ENCODE measurements around the gene KRTAP4-9.
"Not testable (repeated sequence)": the region's sequence is repeated elsewhere in the genome, so short reads cannot be mapped to it uniquely, and the experiment has no call there.

Gene KRTAP4-9

GRCh38 chr17:41105347-41105746 lies at the start of gene KRTAP4-9:
TSS of gene KRTAP4-9 (plus strand) at chr17:41105389. CDS start at chr17:41105389, 0 bp downstream.
- DNase-seq: not testable (repeated sequence)

- no peak for DNase-seq
These were observed 47.6 kb upstream of the KRTAP4-9 start for GRCh38 chr17:41057547-41057946.

GRCh38 chr17:41058741-41059140 lies 46.4 kb upstream of the KRTAP4-9 start:
- no peak for DNase-seq

DNA sequence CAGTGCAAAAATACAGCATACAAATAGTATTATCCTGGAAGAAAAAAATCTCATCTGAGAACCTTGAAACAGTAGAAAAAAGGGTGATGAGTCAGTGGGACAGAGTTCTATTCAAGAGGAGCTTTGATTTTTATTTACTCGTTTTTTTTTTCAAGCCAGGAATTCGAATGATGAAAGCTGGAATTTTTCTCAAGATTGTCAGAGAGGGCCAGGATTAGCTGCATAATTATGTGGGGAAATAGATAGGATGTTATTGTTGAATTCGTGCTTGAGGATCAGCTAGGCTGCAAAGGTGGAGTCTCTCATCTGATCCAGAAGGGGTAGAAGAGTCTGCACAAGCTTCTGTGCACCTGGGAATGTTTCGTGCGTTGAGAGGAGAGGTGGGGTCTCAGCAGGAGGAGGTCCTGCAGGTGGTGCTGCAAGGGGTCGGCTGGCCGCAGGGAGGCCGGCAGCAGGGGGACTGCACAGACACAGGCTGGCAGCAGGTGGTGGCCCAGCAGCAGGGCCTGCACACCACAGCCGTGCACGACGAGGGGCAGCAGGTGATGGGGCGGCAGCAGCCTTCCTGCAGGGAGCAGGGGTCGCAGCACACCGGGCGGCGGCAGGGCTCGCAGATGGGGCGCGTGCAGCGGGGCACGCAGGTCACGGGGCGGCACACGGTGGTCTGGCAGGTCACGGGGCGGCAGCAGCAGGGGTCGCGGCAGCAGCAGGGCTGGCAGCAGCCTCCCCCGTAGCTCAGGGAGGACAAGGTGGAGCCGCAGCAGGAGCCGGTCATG lies 45.7 kb upstream of the KRTAP4-9 start:
- DNase-seq: not testable (repeated sequence)

DNA sequence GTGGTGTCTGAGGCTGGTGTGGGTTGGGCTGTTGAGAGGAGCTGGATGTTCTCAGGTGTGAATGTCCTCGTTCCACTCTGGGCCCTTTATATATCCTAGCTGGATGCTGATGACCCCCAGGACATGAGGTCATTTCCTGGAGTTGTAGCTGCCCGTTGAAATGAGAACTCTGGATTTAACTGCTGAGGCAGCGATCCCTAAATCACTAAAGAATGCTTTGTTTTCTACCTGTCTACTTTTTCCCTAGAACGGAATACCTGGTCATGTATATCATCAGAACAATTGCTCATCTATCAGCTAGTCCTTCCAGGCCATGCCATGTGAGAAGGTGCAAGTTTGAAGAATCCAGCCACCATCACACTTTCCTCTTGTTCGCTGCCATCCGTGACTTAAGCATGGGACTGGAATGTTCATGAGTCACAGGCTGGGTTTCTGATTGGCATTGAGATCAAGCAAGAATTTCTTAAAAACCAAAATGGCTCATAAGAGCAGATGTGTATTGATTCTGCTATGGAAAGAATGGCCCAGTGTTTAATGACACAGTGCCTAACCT lies 45.1 kb upstream of the KRTAP4-9 start, which contains the start of gene KRTAP2-3:
Gene KRTAP2-3 (minus strand): TSS at position 63 of the 553 bp plus-strand sequence. CDS start 64 bp downstream, outside the sequence.
- DNase-seq: no peak

DNA sequence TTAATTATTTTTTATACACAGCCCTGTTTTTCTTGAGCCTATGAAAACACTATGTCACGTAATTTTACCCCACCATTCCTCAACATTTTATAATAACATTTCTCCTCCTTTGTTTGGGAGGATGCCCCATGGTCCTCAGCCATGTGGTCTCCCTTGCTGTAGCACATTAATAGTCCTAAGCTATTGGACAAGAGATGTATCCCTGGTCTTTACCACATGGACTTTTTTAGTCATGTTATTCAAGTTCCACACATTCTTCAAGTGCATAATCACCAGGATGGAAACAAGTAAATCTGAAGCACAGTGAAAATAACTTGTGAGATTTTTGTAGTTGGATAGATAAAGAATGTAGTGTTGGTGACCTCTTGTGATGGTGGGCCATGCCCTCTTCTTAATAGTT lies 43.2 kb upstream of the KRTAP4-9 start:
- no peak for DNase-seq

GRCh38 chr17:41063449-41063848 lies 41.7 kb upstream of the KRTAP4-9 start:
- DNase-seq: no peak

- no peak for DNase-seq
These were observed 40.9 kb upstream of the KRTAP4-9 start for GRCh38 chr17:41064301-41064700.

DNA sequence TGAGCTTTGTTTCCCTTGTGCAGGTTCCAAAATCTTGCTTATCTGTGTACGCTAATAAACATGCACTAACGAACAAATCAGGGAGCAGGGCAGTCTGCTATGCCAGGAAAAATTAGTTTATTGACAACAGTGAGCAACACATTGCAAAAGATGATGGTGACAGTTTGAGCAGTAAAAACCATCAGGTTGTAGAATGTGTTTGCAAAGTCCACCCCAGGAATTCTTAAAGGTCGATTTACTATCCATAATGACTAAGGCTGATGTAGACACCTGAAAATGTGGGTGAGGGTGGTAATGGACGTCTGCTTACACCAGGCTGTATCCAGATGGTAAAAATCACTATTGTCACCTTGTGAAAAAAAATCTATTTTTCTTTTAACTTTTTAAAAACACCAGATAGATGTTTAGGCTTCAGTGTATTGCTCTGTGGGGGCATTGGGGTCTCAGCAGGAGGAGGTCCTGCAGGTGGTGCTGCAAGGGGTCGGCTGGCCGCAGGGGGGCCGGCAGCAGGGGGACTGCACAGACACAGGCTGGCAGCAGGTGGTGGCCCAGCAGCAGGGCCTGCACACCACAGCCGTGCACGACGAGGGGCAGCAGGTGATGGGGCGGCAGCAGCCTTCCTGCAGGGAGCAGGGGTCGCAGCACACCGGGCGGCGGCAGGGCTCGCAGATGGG lies 40.0 kb upstream of the KRTAP4-9 start:
- not testable (repeated sequence) for DNase-seq

DNA sequence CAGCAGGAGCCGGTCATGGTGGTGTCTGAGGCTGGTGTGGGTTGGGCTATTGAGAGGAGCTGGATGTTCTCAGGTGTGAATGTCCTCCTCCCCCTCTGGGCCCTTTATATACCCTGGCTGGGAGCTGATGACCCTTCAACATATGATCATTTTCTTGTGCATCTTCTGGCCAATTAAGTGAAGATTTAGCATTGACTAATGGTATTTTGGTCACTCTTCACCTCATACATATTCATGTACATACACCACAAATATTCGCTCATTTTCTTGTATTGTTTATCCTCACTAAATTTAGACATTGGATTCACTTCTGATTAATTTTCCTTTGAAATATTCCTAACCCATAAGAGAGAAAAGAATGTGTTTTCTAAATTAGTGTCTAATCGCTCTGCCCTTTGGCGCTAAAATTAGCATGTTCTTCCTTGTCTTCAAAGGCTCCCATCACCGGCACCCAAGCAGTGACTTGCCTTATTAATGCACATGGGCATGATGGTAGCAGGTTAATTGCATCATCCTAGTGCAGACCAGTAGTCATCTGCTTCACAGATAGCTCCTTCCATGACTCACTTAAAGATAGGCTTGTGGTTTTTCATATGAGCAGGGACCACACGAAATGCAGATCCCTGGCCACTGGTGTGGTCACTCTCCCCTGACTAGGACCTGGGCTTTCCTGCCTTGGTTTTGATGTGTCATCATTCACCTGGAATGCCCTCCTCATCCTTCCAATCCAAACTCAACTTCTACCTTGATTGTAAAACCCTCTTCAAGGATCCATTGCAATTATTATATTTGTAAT lies 39.2 kb upstream of the KRTAP4-9 start, which contains the start of gene KRTAP2-4:
Gene KRTAP2-4 (minus strand): TSS at position 51 of the 796 bp plus-strand sequence. CDS start 34 bp downstream, at position 17.
- no peak for DNase-seq

DNA sequence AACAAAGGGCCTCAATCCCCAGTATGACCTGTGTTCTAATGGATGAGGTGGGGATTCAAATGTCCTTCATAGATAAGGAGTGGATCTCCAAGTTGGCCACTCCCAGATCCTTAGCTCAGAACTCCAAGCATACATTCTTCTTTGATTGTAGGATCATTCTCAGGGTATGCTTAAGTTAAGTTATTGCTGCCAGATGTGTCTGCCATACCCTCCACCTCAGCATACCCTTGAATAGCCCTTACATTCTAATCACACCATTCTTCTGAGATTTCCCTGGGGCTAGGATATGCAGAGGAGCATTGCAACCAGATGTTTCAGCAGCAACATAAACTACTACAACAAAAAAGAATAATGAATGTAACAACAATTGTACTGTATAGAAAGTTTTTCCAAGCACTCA lies 37.9 kb upstream of the KRTAP4-9 start:
- DNase-seq: no peak

- DNase-seq: no peak
These were observed 36.2 kb upstream of the KRTAP4-9 start for GRCh38 chr17:41069031-41069430.

DNA sequence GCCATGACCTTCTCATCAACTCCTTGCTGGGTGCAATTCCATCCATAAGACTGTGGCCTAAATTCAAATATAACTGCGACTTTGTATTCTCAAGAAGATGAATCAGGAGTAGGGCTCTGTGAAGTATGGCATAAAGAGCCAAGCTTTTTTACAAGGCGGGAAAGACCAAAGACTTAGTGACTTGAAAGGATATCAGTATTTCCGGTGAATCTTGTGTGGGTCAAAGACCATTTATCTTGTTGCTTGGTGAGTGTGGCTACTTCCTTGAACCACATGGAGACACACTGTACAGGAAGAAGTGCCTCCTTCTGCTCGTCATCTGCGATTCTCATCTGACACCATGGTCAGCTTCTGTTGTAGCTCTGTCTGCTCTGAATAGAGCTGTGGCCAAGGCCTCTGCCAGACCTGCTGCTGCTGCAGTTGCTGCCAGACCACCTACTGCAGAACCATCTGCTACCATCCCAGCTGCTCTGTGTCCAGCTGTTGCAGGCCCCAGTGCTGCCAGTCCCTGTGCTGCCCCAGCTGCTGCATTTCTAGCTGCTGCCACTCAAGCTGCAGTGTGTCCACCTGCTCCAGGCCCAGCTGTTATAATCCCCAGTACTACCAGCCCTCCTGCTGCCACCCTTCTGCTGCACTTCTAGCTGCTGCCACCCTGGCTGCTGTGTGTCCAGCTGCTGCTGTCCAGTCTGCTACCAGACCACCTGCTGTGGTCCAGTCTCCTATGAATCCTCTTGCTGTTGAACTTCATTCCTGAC lies 33.4 kb upstream of the KRTAP4-9 start:
- no peak for DNase-seq

- no peak for DNase-seq
These were observed 31.5 kb upstream of the KRTAP4-9 start for GRCh38 chr17:41073676-41074075.

- no peak for DNase-seq
These were observed 28.4 kb upstream of the KRTAP4-9 start for GRCh38 chr17:41076788-41077187.

DNA sequence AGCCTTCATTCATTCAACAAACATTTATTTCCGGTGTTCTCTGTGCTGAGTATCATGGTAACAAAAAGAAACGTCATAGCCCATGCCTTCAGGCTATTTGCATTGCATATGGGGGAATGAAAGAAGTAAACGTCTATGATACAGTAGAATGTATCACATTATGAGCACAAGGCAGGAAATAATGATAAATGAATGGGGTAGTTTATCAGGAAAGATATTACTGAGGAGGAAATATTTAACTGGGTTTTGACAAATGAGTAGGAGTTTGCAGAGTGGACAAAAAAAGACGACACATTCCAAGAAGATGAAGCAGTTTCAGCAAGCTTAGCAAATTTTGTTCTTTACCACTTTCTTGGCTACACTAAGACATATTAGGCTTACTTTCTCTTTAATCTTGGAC lies 22.6 kb upstream of the KRTAP4-9 start:
- no peak for DNase-seq

- not testable (repeated sequence) for DNase-seq
These were observed 21.8 kb upstream of the KRTAP4-9 start for GRCh38 chr17:41083427-41083826.

- DNase-seq: not testable (repeated sequence)
These were observed 20.9 kb upstream of the KRTAP4-9 start, which contains the start of gene KRTAP4-7 for GRCh38 chr17:41084100-41084856. TSS of gene KRTAP4-7 (plus strand) at chr17:41084150. CDS start at chr17:41084207, 57 bp downstream.

GRCh38 chr17:41088760-41089352 lies 16.3 kb upstream of the KRTAP4-9 start:
- DNase-seq: not testable (repeated sequence)

DNA sequence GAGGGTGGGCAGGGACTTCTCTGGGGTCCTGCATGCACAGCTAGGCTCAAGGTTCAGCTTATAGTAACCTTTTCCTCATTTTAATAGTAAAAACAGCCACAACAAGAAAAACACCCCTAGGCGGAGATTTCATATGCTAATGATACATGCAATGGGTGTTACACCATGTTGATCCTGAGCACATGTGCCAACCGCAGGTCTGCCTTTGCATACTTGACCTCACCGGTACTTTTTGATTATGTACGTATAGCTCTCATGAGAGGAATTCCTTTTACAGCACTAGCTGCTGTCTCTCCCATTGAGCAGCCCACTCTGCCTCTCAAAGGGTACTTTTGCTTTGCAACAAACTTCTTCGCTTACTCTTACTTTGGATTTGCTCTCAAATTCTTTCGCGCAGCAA lies 9.1 kb upstream of the KRTAP4-9 start:
- no peak for DNase-seq

DNA sequence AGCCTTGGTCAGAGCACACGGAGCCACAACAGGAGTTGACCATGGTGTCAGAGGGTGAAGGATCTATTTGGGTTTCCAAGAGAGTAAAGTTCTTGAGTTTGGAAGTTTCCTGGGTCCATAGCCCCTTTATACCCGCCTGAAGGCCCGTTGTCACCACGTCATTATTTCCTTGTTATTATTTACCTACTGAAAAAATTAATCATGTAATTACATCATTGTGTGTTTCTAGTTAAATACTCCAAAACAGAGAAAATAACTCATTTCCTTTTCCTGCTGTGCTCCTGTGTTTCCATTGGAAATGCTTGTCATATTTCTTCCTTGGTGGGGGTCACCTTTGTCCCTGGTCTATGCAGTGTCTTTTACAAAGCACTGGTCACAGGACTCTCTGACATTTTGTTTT lies 7.1 kb upstream of the KRTAP4-9 start, which contains the start of gene KRTAP4-8:
Gene KRTAP4-8 (minus strand): TSS at position 101 of the 400 bp plus-strand sequence. CDS start 58 bp downstream, at position 43.
- DNase-seq: no peak
